CD4-positive, alpha-beta T cell treated with Interleukin-2 at 100 ng/mL for 4 hours (primary cell): ENCODE measurements around the gene VAPA.
"Not testable (repeated sequence)": the region's sequence is repeated elsewhere in the genome, so short reads cannot be mapped to it uniquely, and the experiment has no call there.

ENCODE experiments used
- DNase-seq: peaks from one replicate; pipeline ENCODE4 v3.0.0-alpha.2; 2020; ENCODE audit warnings: low spot score

VAPA gene

GRCh38 chr18:9886005-9886348, 27.8 kb upstream of the VAPA start:
- DNase-seq, result no peak

- no peak for DNase-seq
These were observed 25.8 kb upstream of the VAPA start for GRCh38 chr18:9887992-9888391.

GRCh38 chr18:9890196-9890595, 23.6 kb upstream of the VAPA start:
- DNase-seq, result no peak

- DNase-seq, result no peak
These were observed 22.9 kb upstream of the VAPA start for GRCh38 chr18:9890957-9891356.

- DNase-seq, result not testable (repeated sequence)
These were observed 22.3 kb upstream of the VAPA start for GRCh38 chr18:9891515-9891914.

GRCh38 chr18:9894454-9895068, 19.3 kb upstream of the VAPA start:
- no peak for DNase-seq

GRCh38 chr18:9897129-9897528, 16.7 kb upstream of the VAPA start:
- DNase-seq, result no peak

GRCh38 chr18:9897787-9898291, 16.0 kb upstream of the VAPA start:
- DNase-seq, result not testable (repeated sequence)

- DNase-seq, result no peak
These were observed 14.8 kb upstream of the VAPA start for GRCh38 chr18:9898792-9899549.

GRCh38 chr18:9899550-9899930, 14.3 kb upstream of the VAPA start:
- DNase-seq, result not testable (repeated sequence)

- DNase-seq, result no peak
These were observed 13.1 kb upstream of the VAPA start for GRCh38 chr18:9900699-9901098.

GRCh38 chr18:9901377-9901776, 12.4 kb upstream of the VAPA start:
- DNase-seq, result no peak

GRCh38 chr18:9902264-9902663, 11.6 kb upstream of the VAPA start:
- not testable (repeated sequence) for DNase-seq

- no peak for DNase-seq
These were observed 11.0 kb upstream of the VAPA start for GRCh38 chr18:9902832-9903231.

- no peak for DNase-seq
These were observed 8.4 kb upstream of the VAPA start for GRCh38 chr18:9905401-9905922.

- no peak for DNase-seq
These were observed 7.3 kb upstream of the VAPA start for GRCh38 chr18:9906481-9906880.

- no peak for DNase-seq
These were observed 5.9 kb upstream of the VAPA start for GRCh38 chr18:9907867-9908266.

- no peak for DNase-seq
These were observed 3.7 kb upstream of the VAPA start for GRCh38 chr18:9910071-9910470.

GRCh38 chr18:9910661-9911060, 3.2 kb upstream of the VAPA start:
- DNase-seq, result no peak

GRCh38 chr18:9911226-9911625, 2.6 kb upstream of the VAPA start:
- DNase-seq, result no peak

- not testable (repeated sequence) for DNase-seq
These were observed 1.5 kb upstream of the VAPA start for GRCh38 chr18:9912285-9912684.

GRCh38 chr18:9913151-9913525, 678 bp upstream of the VAPA start:
- DNase-seq, result no peak

GRCh38 chr18:9914334-9914583, 443 bp downstream of the VAPA start:
- no peak for DNase-seq
